ENCODE results near the gene ITGB4. TPM values are rescaled to one million over a fixed set of nuclear protein-coding genes. Genes with fewer than 3 reads are reported as not detected.
"Not testable (repeated sequence)": the region's sequence is repeated elsewhere in the genome, so short reads cannot be mapped to it uniquely, and the experiment has no call there.

The ITGB4 gene
- total RNA-seq, 2 experiments from 2014 or later, result 1.0 to 1.1 TPM

- H3K27me3 Mint-ChIP-seq, result peaks cover 2% of the 10 kb centered on the region
- CTCF ChIA-PET, result interaction anchor here (1.0 to 6.9 kb wide), 7 partner anchors 12 to 71 kb away, joined by 3 to 57 read pairs (median 7); partner anchors contain the start of genes GALK1 and UNC13D
- peak overlapping the region; percentile 86 for H3K4me3 Mint-ChIP-seq
- H3K9me3 Mint-ChIP-seq (ENCODE audit: low read depth), result no peaks in the 10 kb centered on the region
- peaks cover 36% of the 10 kb centered on the region for H3K36me3 Mint-ChIP-seq
- peaks cover 33% of the 10 kb centered on the region for H3K4me1 Mint-ChIP-seq
- H3K27ac Mint-ChIP-seq, result peak overlapping the region; percentile 78
- DNase-seq (peak; percentile 50), ATAC-seq (no peak)
Measured at GRCh38 chr17:75776386-75777295, 55.4 kb downstream of the ITGB4 start.

GRCh38 chr17:75777296-75777922 lies 56.1 kb downstream of the ITGB4 start:
- H3K36me3 Mint-ChIP-seq, result peaks cover 36% of the 10 kb centered on the region
- no peaks in the 10 kb centered on the region for H3K9me3 Mint-ChIP-seq (ENCODE audit: low read depth)
- peak overlapping the region; percentile 86 for H3K4me3 Mint-ChIP-seq
- peaks cover 2% of the 10 kb centered on the region for H3K27me3 Mint-ChIP-seq
- peak overlapping the region; percentile 78 for H3K27ac Mint-ChIP-seq
- H3K4me1 Mint-ChIP-seq, result peaks cover 38% of the 10 kb centered on the region
- CTCF ChIA-PET, result interaction anchor here (0.6 to 6.9 kb wide), 13 partner anchors 10 to 126 kb away, joined by 3 to 57 read pairs (median 4); partner anchors contain the start of genes GALK1 and UNC13D
- no peak for DNase-seq
- ATAC-seq, result no peak

DNA sequence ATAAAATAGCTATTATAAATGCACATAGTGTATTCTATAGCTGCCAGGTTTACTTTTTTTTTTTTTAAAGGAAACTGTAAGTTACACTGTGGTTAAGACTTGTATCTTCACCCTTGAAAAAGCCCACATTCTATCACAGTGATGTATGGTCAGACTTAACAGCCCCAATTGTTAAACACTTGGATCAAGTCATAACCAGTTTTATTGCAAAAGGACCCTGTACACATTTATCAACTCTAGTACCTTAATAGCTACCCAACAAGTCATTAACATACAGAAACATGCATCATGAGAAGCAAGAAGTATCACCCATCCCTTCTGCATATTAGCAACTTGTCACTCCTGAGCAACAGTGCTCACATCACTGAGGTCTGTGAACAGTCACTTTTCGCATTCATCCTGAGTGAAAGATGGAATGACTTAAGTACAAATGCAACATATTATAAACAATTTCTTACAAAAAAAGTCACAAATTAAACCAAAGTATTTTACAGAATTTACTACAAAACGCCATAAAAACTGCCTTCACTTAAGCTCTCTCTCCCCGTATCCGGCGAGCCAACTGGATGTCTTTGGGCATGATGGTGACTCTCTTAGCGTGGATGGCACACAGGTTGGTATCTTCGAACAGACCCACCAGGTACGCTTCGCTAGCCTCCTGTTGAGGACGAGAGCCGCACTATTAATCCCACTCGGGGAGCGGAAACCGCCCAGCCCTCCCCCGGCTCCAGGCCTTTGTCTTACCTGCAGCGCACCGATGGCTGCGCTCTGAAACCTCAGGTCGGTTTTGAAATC lies 57.0 kb downstream of the ITGB4 start:
- ATAC-seq; H3K9me3 Mint-ChIP-seq (ENCODE audit: low read depth); H3K27me3 Mint-ChIP-seq; DNase-seq: not testable (repeated sequence)
- Mint-ChIP-seq H3K36me3 (peaks cover 37% of the 10 kb centered on the region), H3K4me1 (peaks cover 43% of the 10 kb centered on the region), H3K4me3 (peak overlapping the region; percentile 86), H3K27ac (peak overlapping the region; percentile 89)
- CTCF ChIA-PET, result interaction anchor here (0.6 to 6.9 kb wide), 13 partner anchors 9 to 125 kb away, joined by 3 to 57 read pairs (median 4); partner anchors contain the start of genes GALK1 and UNC13D

DNA sequence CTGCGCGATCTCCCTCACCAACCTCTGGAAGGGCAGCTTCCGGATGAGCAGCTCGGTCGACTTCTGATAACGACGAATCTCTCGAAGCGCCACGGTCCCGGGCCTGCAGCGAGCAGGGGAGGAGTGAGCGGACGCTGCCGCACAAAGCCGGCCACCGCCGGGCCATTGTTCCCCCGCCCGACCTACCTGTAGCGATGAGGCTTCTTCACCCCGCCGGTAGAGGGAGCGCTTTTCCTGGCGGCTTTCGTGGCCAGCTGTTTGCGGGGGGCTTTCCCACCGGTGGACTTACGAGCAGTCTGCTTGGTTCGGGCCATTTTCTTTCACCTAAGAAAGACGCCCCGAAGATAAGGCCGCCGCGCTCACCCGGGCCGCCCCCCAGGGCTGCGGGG lies 57.6 kb downstream of the ITGB4 start:
- H3K36me3 Mint-ChIP-seq, result peaks cover 37% of the 10 kb centered on the region
- peaks cover 48% of the 10 kb centered on the region for H3K4me1 Mint-ChIP-seq
- peak overlapping the region; percentile 86 for H3K4me3 Mint-ChIP-seq
- no peaks in the 10 kb centered on the region for H3K9me3 Mint-ChIP-seq (ENCODE audit: low read depth)
- peak overlapping the region; percentile 89 for H3K27ac Mint-ChIP-seq
- peaks cover 2% of the 10 kb centered on the region for H3K27me3 Mint-ChIP-seq
- CTCF ChIA-PET, result interaction anchor here (0.9 to 6.9 kb wide), 6 partner anchors 14 to 82 kb away, joined by 3 to 57 read pairs (median 4); partner anchors contain the start of genes GALK1 and UNC13D
- ATAC-seq, result peak; percentile 4
- DNase-seq, result no peak

DNA sequence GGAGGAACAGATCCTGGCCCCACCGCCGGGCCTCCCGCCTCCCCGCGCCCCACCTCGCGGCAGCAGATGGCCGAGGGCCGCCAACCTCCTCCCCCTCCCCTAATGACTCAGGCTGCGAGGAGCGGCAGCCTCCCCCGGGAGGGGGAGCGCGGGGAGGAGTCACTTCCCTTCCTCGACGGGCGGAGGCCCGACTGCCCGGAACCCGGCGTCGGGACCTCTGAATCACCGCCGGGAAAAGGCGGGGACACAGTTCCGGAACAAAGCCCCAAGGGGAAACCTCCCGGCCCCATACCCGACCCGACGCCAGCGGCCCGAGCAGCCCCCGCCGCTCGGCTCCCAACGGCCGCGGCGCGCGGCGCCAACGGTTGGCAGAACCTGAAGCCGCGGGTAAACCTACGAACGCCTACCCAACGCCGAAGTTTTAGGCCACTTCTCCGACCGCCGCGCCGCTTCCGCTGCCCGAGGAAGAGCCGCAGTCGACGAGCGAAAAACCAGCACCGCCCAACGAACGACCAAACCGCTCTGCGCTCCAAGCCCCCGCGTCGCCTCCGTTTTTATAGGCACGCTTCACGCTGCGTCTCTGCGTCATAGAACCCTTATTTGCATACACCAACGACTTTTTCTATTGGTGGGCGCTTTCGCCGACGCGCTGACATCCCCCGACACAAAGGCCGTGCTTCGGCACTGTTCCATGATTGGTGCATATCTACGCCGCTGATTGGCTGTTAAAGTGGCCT lies 58.2 kb downstream of the ITGB4 start:
- CTCF ChIA-PET, result interaction anchor here (0.8 to 6.9 kb wide), 11 partner anchors 14 to 117 kb away, joined by 3 to 57 read pairs (median 4); partner anchors contain the start of genes GALK1, TRIM65, UNC13D and WBP2
- H3K27me3 Mint-ChIP-seq, result peaks cover 2% of the 10 kb centered on the region
- H3K4me3 Mint-ChIP-seq, result peak overlapping the region; percentile 86
- H3K27ac Mint-ChIP-seq, result peak overlapping the region; percentile 99
- peaks cover 51% of the 10 kb centered on the region for H3K4me1 Mint-ChIP-seq
- DNase-seq (peak; percentile 98), ATAC-seq (peak; percentile 74)
- peaks cover 37% of the 10 kb centered on the region for H3K36me3 Mint-ChIP-seq
- H3K9me3 Mint-ChIP-seq (ENCODE audit: low read depth), result no peaks in the 10 kb centered on the region

- peak overlapping the region; percentile 86 for H3K4me3 Mint-ChIP-seq
- CTCF ChIA-PET, result interaction anchor here (0.8 to 1.5 kb wide), 7 partner anchors 15 to 116 kb away, joined by 3 to 11 read pairs (median 4); partner anchors contain the start of genes GALK1, TRIM65 and WBP2
- ATAC-seq (no peak), DNase-seq (no peak)
- peaks cover 37% of the 10 kb centered on the region for H3K36me3 Mint-ChIP-seq
- H3K27ac Mint-ChIP-seq, result peak overlapping the region; percentile 99
- peaks cover 52% of the 10 kb centered on the region for H3K4me1 Mint-ChIP-seq
- H3K9me3 Mint-ChIP-seq (ENCODE audit: low read depth), result no peaks in the 10 kb centered on the region
- peaks cover 2% of the 10 kb centered on the region for H3K27me3 Mint-ChIP-seq
Measured at GRCh38 chr17:75779987-75780889, 59.0 kb downstream of the ITGB4 start.

DNA sequence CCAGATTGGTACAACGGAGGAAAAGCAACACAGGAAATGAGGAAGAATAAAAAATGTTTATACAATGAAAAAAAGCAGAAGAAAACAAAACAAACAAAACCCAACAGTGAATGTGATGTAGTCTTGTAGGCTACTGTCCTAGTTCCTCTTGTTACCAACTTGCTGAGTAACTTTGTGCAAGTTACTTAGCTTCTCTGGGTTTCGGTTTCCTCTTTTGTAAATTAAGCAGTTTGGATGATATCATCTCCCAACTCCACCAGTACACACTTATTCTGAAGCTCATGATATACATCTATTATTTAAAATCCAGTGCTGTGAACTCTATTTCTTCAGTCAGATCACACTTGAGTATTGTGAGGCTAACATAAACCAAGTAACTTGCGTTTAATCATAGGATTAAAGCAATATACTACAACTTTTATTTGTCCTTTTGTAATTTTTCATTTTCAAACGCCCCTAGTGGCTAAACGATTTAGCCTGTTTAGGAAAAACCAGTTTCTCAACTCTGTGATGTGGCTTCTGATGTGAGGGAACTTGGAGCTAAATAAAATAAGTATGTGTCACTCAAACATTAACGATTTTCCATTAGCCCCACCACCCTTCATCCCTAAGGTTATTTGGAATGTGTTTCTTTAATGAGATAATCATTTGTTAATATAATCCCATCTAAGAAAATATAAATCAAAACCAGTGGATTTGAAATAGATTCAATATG lies 62.0 kb downstream of the ITGB4 start:
- Mint-ChIP-seq H3K27ac (peak overlapping the region; percentile 100), H3K27me3 (peaks cover 2% of the 10 kb centered on the region), H3K36me3 (peaks cover 16% of the 10 kb centered on the region), H3K4me1 (peaks cover 53% of the 10 kb centered on the region), H3K4me3 (peak overlapping the region; percentile 79), H3K9me3 (ENCODE audit: low read depth) (no peaks in the 10 kb centered on the region)
- CTCF ChIA-PET, result interaction anchor here (0.6 to 2.6 kb wide), 25 partner anchors 10 to 445 kb away, joined by 3 to 18 read pairs (median 5); partner anchors contain the start of genes GALK1, SMIM5, TRIM65 and UNC13D
- ATAC-seq, result peak; percentile 18
- no peak for DNase-seq

GRCh38 chr17:75783803-75784472 lies 62.7 kb downstream of the ITGB4 start:
- ATAC-seq (peak; percentile 2), DNase-seq (peak; percentile 67)
- Mint-ChIP-seq H3K4me1 (peaks cover 51% of the 10 kb centered on the region), H3K9me3 (ENCODE audit: low read depth) (no peaks in the 10 kb centered on the region), H3K27ac (peak overlapping the region; percentile 100), H3K36me3 (peaks cover 11% of the 10 kb centered on the region), H3K4me3 (peak overlapping the region; percentile 79), H3K27me3 (peaks cover 2% of the 10 kb centered on the region)
- CTCF ChIA-PET, result interaction anchor here (0.6 to 2.6 kb wide), 25 partner anchors 9 to 484 kb away, joined by 3 to 18 read pairs (median 5); partner anchors contain the start of genes GALK1, SMIM5, TRIM65 and UNC13D

GRCh38 chr17:75784473-75785015 lies 63.3 kb downstream of the ITGB4 start, which contains the start of gene UNK:
TSS of gene UNK (plus strand) at chr17:75784806. CDS start at chr17:75784881, 75 bp downstream.
- DNase-seq (peak; percentile 99), ATAC-seq (peak; percentile 72)
- CTCF ChIA-PET, result interaction anchor here (0.6 to 2.6 kb wide), 9 partner anchors 20 to 484 kb away, joined by 3 to 18 read pairs (median 7); partner anchors contain the start of genes GALK1, TRIM65 and WBP2
- no peaks in the 10 kb centered on the region for H3K9me3 Mint-ChIP-seq (ENCODE audit: low read depth)
- H3K27ac Mint-ChIP-seq, result peak within 1 kb of the TSS; percentile 100
- peaks cover 50% of the 10 kb centered on the region for H3K4me1 Mint-ChIP-seq
- peaks cover 10% of the 10 kb centered on the region for H3K36me3 Mint-ChIP-seq
- H3K27me3 Mint-ChIP-seq, result peaks cover 1% of the 10 kb centered on the region
- H3K4me3 Mint-ChIP-seq, result peak within 1 kb of the TSS; percentile 79
